ENCODE data around the gene PTGIR.

The PTGIR gene, protein sequence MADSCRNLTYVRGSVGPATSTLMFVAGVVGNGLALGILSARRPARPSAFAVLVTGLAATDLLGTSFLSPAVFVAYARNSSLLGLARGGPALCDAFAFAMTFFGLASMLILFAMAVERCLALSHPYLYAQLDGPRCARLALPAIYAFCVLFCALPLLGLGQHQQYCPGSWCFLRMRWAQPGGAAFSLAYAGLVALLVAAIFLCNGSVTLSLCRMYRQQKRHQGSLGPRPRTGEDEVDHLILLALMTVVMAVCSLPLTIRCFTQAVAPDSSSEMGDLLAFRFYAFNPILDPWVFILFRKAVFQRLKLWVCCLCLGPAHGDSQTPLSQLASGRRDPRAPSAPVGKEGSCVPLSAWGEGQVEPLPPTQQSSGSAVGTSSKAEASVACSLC

DNA sequence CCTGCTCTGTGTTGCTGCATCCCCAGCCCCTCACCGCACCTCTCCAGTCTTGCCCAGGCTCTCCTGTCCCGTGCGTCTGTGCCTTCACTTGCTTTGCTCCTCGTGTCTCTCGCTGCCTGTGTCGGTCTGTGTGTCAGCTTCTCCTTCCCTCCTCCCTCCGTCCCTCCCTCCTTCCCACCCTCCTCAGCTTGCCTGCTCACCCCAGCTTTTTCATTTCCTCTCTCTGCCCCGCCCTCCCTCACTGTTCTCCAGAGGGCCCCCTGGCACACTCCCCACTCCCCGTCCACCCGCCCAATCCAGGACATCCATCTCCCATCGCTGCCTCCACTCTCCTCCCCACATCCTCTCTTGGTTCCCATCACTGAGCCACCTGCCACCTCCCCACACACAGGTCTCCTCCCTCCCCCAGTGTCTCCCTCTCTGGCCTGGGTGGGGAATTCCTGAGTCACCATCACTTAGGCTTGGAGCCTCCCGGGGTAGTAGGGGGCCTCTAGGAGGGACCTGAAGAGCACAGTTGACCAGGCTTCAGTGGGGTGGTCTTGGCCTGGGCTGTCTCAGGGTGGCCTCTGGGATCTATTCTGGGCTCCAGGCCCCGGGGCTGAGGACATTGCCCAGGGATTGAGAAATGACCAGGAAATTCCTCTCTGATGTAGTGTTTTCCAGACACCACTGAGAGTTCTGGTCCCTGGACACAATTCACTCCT is at the start of gene PTGIR:
Gene PTGIR (minus strand): TSS at position 132 of the 704 bp plus-strand sequence. CDS start 864 bp downstream, outside the sequence.
- DNase-seq (ENCODE audit: low read depth) = peak; percentile 62
- peak within 1 kb of the TSS; percentile 45 for H3K4me3 ChIP-seq (ENCODE audit: low read depth, low read length)

DNA sequence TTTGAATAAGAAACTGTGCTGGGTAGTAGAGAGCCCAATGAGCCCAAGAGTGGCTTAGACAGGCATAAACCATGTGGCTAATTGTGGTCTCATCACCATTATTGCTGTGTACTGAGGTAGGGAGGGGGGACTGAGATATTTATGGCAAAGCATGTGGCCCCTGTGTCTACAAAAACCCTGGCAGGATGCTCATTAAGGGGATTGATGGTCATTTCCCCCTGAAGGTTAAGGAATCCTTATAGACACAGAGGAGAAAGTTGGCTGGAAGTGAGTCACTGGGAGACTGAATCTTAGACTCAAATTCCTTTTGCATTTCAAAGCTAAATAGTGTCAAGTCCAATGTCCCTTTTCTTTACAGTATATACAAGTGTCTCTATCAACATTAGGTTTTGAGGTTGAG is 45.9 kb upstream of the PTGIR start:
- H3K4me3 ChIP-seq (ENCODE audit: low read depth, low read length) = no peak overlapping the region
- DNase-seq (ENCODE audit: low read depth) = no peak

DNA sequence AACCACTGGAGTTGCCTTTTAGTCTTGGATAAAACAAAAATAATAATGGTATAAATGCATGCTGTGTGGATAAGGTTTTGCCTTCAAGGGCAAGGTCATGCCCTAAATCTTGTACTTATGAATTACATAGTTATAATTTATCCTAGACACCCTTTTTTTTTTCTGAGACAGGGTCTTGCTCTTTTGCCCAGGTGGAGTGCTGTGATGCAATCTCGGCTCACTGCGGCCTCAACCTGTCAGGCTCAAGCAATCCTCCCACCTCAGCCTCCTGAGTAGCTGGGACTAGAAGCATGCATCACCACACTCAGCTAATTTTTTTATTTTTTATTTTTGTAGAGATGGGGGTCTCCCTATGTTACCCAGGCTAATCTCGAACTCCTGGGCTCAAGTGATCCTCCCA is 43.8 kb upstream of the PTGIR start:
- H3K4me3 ChIP-seq (ENCODE audit: low read depth, low read length) = no peak overlapping the region
- DNase-seq (ENCODE audit: low read depth) = no peak

DNA sequence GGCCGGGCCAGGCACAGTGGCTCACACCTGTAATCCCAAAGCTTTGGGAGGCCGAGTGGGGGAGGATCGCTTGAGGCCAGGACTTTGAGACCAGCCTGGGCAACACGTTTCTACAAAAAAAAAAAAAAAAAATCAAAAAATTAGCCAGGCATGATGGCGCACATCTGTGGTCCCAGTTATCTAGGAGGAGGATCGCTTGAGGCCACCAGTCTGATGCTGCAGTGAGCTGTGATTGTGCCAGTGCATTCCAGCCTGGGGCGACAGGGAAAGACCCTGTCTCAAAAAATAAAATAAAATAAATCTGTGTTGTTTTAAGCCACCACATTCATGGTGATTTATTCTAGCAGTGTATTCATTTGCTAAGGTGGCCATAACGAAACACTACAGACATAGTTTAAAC is 40.2 kb upstream of the PTGIR start:
- no peak for DNase-seq (ENCODE audit: low read depth)
- H3K4me3 ChIP-seq (ENCODE audit: low read depth, low read length) = no peak overlapping the region

DNA sequence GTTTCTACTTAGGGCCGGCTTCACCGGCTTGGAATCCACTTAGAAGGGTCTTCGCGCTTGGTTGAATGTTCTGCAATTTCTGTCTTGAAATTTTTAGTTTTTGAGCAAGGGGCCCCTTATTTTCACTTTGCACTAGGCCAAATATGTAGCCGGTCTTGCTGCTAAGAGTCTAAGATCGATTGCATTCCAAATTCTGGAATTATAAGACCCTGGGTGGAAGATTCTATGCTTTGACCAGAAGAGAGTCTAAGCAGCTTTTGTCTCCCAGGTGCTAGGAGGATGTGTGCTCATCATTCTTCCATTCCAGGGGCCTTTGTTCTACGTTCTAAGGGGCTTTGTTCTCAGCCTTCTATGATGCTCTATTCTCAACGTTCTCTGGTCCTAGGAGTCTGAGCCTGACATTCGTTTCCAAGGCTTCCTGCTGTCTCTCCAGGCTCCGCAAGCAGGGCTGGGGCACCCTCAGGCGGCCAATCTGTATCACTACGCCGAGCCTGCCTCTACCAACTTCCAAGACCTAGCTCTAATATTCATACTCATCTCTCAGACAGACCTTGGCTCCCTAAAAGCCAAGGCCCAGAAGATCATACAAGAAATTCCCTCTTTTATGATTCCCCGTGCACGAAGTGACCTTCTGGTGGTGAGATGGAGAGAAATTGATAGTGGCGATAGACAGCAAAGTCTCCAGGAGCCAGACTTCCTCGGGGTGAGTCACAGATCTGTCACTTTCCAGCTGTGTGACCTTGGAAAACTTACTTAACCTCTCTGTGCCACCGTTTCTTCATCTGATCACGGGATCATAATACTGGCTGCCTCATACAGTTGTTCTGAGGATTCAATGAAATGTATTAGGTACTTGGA is 37.1 kb upstream of the PTGIR start:
- peak; percentile 57 for DNase-seq (ENCODE audit: low read depth)
- H3K4me3 ChIP-seq (ENCODE audit: low read depth, low read length) = peak overlapping the region; percentile 48

DNA sequence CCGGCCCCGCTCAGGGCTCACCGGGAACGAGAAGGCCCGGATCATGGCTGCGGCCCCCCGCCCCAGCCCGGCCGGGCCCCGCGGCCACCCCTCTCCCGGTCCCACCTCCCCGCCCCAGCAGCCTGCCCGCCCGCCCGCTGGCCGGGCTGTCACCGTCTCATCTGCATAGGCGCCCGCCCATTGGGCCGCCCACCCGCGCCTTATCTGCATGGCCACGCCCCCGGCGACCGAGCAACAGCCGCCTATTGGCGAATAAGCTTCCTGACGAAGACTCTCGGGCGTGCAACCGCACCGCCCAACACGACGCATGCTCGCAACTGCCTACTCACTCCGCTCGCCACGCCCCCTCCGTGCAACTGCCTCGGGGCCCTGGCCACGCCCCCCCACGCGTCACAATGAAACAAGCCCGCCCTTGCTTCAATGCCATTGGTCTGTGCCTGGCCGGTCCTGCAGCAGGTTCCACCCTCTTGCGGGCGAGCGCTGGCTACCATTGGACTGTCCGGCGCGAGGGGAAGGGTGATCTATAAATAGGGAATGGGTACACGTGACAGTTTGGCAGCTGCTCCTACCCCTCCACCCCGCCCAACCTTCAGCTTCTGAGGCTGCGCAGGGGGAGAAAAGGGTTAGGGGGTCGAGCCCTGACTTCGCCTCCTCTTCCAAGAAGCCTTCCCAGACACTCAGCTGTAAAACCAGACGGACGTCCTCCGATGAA is 36.3 kb upstream of the PTGIR start, which contains the start of gene DACT3:
Gene DACT3 (minus strand): TSS at position 163 of the 712 bp plus-strand sequence. CDS start 118 bp downstream, at position 45.
- H3K4me3 ChIP-seq (ENCODE audit: low read depth, low read length) = peak within 1 kb of the TSS; percentile 59
- DNase-seq (ENCODE audit: low read depth) = peak; percentile 99

DNA sequence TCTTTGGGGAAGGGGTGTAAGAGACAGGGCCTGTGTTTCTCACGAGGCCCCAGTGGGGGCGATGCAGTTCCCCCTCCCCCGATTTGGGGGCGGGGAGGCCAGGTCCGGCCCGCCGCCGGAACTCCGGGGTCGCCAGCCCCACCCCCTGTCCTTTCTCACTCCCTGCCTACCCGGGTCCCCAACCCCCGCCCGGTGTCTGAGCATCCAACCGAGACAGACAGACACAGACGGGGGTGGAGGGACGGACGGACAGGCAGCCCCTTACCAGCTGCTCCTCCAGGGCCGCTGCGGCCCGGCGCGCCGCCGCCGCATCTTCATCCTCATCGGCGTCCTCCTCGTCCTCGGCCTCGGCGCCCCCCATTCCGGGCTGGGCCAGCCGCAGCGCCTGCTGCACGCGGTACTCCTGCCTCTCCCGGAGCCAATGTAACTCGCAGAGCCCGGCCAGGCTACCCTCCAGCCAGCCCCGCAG is 35.7 kb upstream of the PTGIR start:
- no peak for DNase-seq (ENCODE audit: low read depth)
- peak overlapping the region; percentile 59 for H3K4me3 ChIP-seq (ENCODE audit: low read depth, low read length)

DNA sequence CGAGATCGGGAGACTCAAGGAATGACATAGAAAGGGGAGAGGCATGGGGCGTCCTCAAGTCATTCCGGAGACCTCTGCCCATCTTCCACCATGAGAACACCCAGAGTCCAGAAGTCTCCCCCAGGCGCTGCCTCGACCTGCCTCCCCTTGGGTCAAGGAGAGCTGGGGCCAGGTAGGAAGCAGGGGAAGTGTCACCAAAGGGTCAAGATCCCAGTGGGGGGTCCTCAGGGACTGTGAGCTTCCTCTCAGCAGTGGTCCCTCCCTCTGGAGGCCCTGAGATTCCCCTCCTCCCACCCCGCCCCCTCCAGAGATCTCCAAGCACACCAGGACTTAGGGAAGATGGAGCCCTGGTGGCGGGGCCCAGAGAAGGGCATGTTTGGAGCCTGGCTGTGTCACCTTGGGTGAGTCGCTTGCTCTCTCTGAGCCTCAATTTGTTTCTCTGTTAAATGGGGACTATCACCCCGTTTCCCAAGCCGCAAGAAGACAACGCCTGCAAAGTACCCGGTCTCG is 35.2 kb upstream of the PTGIR start:
- no peak for DNase-seq (ENCODE audit: low read depth)
- peak overlapping the region; percentile 59 for H3K4me3 ChIP-seq (ENCODE audit: low read depth, low read length)

DNA sequence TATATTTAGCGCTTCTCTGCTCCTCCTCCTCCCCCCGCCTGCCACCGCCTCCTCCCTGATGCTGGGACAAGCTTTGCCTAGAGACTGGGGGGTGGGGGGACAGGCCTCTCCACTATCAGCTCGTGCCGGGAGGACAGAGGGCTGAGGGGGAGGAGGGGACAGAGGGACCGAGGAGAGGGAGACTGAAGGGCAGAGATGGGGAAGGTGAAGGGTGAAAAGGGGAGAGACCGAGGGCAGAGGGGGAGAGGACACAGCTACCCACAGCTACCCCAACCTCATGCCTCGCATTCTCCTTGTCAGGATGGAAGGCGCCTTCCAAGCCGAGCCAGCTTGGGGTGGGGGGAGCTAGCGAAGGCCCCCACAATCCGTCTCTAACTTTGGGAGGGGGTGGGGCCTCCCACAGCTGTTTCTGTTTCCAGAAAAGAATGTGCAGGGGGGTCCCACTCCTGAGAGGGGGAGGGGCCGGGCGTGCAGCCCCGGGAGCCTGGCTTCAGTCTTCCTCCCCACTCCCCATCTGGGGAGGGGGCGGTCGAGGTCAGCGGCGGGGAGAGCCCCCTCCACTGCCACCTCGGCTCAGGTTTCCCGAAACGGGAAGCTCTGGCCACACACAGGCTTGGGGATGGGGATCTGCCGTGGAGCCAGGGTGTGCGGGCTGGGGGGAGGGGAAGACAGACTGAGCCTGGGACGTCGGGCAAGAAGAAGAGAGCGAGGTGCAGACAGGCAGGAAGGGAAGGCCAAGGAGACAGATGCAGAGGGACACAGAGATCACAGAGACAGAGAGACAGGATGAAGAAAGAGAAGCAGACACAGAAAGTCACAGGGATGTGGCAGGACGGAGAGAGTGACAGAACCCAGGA is 34.5 kb upstream of the PTGIR start:
- peak overlapping the region; percentile 59 for H3K4me3 ChIP-seq (ENCODE audit: low read depth, low read length)
- DNase-seq (ENCODE audit: low read depth) = no peak

DNA sequence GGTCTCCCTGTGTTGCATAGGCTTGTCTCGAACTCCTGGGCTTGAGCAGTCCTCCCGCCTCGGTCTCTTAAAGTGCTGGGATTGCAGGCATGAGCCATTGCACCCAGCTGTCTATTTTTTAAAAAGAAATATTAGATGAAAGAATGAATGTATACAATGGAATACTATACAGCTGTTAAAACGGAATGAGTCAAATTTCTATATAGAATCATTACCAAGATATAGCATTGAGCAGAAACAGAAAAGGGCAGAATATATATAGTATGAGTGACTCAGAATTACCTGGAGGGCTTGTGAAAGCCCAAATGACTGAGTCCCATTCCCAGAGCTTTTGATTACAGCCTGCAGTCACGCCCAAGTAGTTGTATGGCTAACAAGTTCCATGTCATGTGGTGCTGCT is 31.7 kb upstream of the PTGIR start:
- H3K4me3 ChIP-seq (ENCODE audit: low read depth, low read length) = no peak overlapping the region
- no peak for DNase-seq (ENCODE audit: low read depth)

DNA sequence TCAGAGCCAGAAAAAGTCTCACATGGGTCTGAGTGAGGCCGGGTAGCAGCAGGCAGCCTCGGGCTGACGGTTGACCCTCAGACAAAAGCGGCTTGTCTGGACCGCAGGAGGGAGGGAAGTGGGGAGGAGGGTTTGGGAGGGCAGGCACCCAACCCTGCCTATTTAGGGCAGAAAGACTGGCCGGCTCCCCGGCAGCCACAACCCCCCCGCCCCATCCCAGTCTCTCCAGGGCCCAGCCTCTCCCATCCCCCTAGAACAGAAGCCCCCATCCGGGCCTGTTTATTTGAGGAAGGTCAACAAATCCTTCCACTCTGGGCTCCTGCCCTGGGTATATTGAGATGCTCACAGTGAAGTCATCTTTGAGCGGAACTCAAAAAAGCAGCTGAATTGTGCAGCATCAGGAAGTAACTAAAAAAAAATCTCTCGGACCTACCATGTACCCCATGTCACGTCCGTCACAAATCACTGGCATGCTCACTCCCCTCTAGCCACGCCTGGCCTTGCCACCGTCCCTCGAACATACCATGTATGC is 29.8 kb upstream of the PTGIR start:
- no peak for DNase-seq (ENCODE audit: low read depth)
- no peak overlapping the region for H3K4me3 ChIP-seq (ENCODE audit: low read depth, low read length)

DNA sequence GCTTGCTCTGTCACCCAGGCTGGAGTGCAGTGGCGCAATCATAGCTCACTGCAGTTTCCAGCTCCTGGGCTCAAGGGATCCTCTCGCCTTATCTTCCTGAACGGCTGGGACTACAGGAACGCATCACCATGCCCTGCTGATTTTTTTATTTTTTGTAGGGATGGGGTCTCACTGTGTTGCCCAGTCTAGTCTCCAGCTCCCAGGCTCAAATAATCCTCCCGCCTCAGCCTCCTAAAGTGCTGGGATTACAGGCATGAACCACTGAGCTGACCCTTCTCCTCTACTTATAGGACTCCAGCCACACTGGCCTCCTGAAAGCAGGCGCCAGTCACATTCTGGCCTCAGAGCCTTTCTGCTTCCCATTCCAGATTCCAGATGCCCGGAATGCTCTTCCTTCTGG is 25.6 kb upstream of the PTGIR start:
- H3K4me3 ChIP-seq (ENCODE audit: low read depth, low read length) = no peak overlapping the region
- DNase-seq (ENCODE audit: low read depth) = no peak

DNA sequence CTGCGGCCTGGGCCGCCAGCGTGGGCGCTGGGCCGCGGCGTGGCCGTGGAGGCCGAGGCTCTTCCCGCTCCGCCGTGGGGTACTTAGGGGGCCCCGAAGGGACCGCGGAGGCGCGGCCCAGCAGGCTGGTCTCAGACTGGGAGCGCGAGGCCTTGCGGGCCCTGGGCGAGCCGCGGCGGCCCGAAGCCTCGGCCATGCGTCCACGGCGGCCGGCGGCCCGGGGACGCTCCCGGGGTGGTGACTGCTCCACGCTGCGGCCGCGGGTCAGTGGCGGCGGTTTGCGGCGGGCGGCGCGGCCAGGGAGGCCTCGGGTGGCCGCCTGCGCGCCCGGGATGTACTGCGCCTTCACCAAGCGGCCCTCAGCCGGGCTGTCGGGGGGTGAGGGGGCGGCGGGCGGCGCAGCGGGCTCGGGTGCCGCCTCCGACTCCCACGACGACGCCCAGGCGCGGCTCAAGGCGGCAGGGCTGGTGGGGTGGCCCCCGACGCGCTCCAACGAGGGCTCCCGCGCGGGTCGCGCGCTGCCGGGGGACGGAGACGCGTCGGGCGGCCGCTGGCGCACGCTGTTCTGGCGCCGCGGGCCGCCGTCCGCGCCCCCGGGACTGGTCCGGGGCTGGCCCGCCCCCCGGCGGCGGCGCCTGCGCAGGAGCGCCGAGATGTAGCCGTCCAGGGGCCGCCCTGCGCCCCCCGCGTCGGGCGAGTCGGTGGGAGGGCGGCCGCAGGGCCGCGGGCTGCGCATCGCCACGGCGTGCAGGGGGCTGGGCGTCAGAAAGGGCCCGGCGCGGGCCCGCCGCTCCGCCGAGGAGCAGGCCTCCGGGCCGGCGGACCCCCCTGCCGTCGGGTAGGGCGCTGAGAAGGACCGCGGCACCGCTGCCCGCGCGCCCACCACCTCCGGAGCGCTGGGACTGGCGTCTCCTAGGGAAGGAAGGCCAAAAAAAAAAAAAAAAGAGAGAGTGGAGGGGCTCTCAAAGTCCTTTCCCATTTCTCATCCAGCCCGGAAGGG is 24.4 kb upstream of the PTGIR start:
- no peak overlapping the region for H3K4me3 ChIP-seq (ENCODE audit: low read depth, low read length)
- DNase-seq (ENCODE audit: low read depth) = no peak

DNA sequence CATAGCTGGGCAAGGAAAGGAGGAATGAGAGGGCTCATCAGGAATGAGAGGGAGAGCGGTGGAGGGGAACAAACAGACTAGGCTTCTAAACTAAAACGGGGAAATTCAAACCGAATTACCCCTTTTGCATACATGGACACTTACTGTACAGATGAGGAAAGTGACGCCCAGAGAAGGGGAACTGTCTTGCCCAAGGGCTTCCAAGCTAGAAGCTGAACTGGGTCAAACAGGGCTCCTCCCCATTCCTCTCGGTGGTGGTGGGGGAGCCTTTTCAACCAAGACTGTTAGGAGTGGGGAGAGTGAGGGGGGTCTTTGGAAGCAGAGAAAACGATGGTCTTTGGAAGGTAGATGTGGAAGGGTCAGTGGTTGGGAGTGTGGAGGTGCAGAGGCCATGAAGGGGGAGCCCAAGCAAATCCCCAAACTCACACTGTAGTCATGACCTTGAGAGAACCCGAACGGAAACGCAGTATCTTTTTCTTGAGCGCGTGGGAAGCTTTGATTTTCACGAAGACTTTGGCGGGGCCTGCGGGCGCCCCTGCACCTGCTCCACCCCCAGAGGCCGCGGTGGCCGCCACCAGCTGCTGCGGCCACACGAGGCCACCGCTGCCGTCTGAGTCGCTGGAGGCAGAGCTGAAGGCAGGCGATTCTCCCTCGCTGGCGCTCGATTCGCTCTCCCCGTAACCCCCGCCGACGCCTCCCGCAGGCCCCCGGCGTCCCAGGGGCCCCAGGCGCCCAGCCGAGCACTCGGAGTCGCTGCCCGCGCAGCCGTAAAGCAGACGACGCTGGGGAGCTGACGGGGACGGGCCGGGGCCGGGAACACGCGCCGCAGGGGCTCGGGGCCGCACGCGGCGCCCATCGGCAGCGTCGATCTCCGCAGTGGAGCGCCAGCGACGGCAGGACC is 23.4 kb upstream of the PTGIR start:
- no peak for DNase-seq (ENCODE audit: low read depth)
- H3K4me3 ChIP-seq (ENCODE audit: low read depth, low read length) = no peak overlapping the region

DNA sequence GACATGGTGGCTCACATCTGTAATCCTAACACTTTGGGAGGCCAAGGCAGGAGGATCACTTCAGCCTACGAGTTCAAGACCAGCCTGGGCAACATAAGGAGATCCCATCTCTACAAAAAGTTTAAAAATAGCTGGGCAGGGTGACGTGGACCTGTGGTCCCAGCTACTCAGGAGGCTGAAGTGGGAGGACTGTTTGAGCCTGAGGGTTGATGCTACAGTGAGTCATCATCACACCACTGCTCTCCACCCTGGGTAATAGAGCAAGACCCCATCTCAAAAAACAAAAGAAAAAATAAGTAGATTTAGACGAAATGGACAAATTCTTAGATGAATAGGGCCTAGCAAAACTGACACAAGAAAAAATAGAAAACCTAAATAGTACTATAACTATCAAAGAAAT is 21.5 kb upstream of the PTGIR start:
- H3K4me3 ChIP-seq (ENCODE audit: low read depth, low read length) = no peak overlapping the region

DNA sequence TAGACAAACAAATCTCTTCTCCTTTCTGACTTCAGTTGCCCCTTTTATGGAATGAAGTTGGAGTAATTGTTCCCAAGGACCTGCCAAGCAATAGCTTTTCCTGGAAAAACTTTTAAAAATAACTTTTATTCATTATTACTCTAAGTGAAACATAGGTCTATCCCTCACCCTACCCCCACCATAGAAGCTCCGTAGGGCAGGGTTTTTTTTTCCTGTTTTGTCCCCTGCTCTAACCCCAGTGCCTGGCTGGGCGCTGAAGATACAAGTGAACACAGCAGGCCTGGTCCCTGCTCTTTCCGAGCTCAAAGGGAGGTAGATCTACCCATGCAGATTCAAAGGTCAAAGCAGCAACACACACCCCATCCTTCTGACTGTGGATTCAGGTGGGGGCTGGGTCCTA is 19.8 kb upstream of the PTGIR start:
- H3K4me3 ChIP-seq (ENCODE audit: low read depth, low read length) = no peak overlapping the region
- DNase-seq (ENCODE audit: low read depth) = no peak

More for the DNA sequence above, 21.5 kb upstream of the PTGIR start:
- no peak for DNase-seq (ENCODE audit: low read depth)
